Keratinocyte (primary cell): ENCODE results near the gene KCNF1.

Experiments used
- EZH2 ChIP-seq: IDR thresholded peaks from one replicate; pipeline ENCODE4 v1.6.1; 2012; ENCODE audit warnings: inconsistent platforms, mild to moderate bottlenecking, low read length, moderate library complexity
- TF ChIP-seq, protein P1 (sequence below), 3 experiments: IDR thresholded peaks in 1 of 3; conservative IDR thresholded peaks in 1 of 3; optimal IDR thresholded peaks in 1 of 3; 2 replicates in 2 of 3; 3 replicates in 1 of 3; pipeline versions ENCODE3 to v1.5.1; 2011; ENCODE audit warnings: low read length in 3 of 3, mild to moderate bottlenecking in 3 of 3, moderate library complexity in 2 of 3, control low read depth in 1 of 3, inconsistent platforms in 1 of 3; ENCODE audit not compliant: insufficient read depth in 2 of 3; ENCODE audit errors: extremely low read depth in 1 of 3

DNA sequence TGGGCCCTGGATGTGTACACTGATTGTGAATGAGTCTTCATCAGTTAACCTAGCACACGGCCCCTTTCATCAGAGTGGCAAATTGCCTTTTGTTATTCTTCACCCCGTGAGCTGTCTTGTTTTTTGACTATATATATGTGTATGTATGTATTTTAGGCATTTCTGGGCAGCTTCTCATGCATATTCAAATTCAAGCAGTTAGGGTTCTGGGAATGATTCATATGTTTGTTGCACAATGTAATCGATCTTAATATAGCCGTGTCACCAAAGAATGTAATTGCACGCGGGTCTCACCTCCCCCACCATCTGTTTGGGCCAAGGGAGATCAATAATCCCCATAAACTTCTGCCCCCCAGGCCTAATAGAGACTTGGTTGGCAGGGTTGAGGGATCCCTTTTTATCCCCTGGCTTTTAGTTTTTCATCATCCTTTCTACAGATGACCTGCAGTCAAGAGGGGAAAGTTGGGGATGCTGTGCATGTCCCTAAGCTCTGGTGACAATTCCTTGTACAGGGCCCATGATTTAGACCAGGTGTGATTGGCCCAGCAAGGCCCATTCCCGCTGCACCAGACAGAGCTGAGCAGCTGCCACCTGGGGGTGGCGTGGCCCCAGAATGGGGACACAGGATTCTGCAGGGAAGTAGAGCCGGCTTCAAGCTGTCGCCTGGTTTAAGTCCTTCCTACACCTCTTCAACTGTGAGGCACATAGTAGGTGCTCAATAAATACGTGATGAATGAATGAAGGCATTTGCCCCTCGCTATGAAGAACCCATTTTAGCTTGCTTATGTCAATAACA is 19.2 kb downstream of the KCNF1 start:
- TF ChIP-seq, protein P1, sequence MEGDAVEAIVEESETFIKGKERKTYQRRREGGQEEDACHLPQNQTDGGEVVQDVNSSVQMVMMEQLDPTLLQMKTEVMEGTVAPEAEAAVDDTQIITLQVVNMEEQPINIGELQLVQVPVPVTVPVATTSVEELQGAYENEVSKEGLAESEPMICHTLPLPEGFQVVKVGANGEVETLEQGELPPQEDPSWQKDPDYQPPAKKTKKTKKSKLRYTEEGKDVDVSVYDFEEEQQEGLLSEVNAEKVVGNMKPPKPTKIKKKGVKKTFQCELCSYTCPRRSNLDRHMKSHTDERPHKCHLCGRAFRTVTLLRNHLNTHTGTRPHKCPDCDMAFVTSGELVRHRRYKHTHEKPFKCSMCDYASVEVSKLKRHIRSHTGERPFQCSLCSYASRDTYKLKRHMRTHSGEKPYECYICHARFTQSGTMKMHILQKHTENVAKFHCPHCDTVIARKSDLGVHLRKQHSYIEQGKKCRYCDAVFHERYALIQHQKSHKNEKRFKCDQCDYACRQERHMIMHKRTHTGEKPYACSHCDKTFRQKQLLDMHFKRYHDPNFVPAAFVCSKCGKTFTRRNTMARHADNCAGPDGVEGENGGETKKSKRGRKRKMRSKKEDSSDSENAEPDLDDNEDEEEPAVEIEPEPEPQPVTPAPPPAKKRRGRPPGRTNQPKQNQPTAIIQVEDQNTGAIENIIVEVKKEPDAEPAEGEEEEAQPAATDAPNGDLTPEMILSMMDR (optimal IDR thresholded peaks at IDR 0.05 in 1 of 3, IDR thresholded peaks at IDR 0.05 in 1 of 3, conservative IDR thresholded peaks at IDR 0.05 in 1 of 3; ENCODE audit: extremely low read depth in 1 of 3, insufficient read depth in 2 of 3, low read length in 3 of 3) = no peak
- TF ChIP-seq EZH2 = no peak
